HepG2 (cell line): ENCODE measurements around the gene RPL5. TPM values are rescaled to one million over a fixed set of nuclear protein-coding genes. Genes with fewer than 3 reads are reported as not detected.
A peak's percentile ranks its signal among the peaks of the same experiment; 100 is the strongest.

Experiments used
- ADNP ChIP-seq: sonication (generic); formaldehyde crosslinking; IDR thresholded peaks from 2 replicates; pipeline ENCODE4 v1.4.0; 2020; ENCODE audit warnings: missing genetic modification reagents
- HNF4A ChIP-seq: sonication (generic); formaldehyde crosslinking; IDR thresholded peaks from 2 replicates; pipeline ENCODE4 v1.4.0; 2020; ENCODE audit warnings: missing genetic modification reagents
- MAF1 ChIP-seq: sonication (generic); formaldehyde crosslinking; IDR thresholded peaks from 2 replicates; pipeline ENCODE4 v1.5.0; 2020; ENCODE audit warnings: missing genetic modification reagents, borderline replicate concordance
- NFE2L2 ChIP-seq: fragments of 150-350 bp; IDR thresholded peaks from 2 replicates; pipeline ENCODE4 v1.6.1; 2014; ENCODE audit warnings: low read length
- SSRP1 ChIP-seq: IDR thresholded peaks from 2 replicates; pipeline ENCODE4 v1.6.1; 2016; ENCODE audit warnings: control low read depth
- XRCC5 ChIP-seq: fragments of 200-400 bp; formaldehyde crosslinking; optimal IDR thresholded peaks from 2 replicates; pipeline ENCODE3; 2017; ENCODE audit warnings: mild to moderate bottlenecking, low read length
- ZNF260 ChIP-seq: sonication (generic); formaldehyde crosslinking; IDR thresholded peaks from 2 replicates; pipeline ENCODE4 v1.4.0; 2020; ENCODE audit warnings: missing genetic modification reagents, low read depth, mild to moderate bottlenecking, borderline replicate concordance
- ZNF33A ChIP-seq: sonication (generic); formaldehyde crosslinking; IDR thresholded peaks from 2 replicates; pipeline ENCODE4 v1.5.1; 2020; ENCODE audit warnings: missing genetic modification reagents, mild to moderate bottlenecking, moderate library complexity, borderline replicate concordance
- ZNF460 ChIP-seq: sonication (generic); formaldehyde crosslinking; IDR thresholded peaks from 2 replicates; pipeline ENCODE4 v1.5.1; 2020; ENCODE audit warnings: missing genetic modification reagents, mild to moderate bottlenecking, borderline replicate concordance
- ZNF792 ChIP-seq: IDR thresholded peaks from 2 replicates; pipeline ENCODE4 v1.6.1; 2016
- polyA plus RNA-seq, 8 experiments: library from polyadenylated mRNA; depleted of rRNA in 3 of 8; stranded (reverse) in 7 of 8; unstranded in 1 of 8; fragments of >200 nt; fragmentation: Illumina TruSeq in 4 of 8; extraction: Trizol in 4 of 8; gene quantifications; 2 replicates each; pipeline versions ENCODE4 v1.2.1 to v1.2.3, GENCODE V29; 2011 to 2016; ENCODE audit warnings: low read depth in 4 of 8, missing spikeins in 1 of 8, mixed read lengths in 1 of 8; ENCODE audit not compliant: insufficient read depth in 1 of 8
- total RNA-seq, 5 experiments: library from RNA; depleted of rRNA; stranded (reverse); fragments of >200 nt; fragmentation: Illumina TruSeq; extraction: Trizol; gene quantifications; 2 replicates each; pipeline ENCODE4 v1.2.3, GENCODE V29; 2016; ENCODE audit warnings: low read depth in 1 of 5
- TF ChIP-seq, protein P1 (sequence below): sonication (generic); formaldehyde crosslinking; IDR thresholded peaks from 2 replicates; pipeline ENCODE4 v1.8.0; 2022; ENCODE audit warnings: mild to moderate bottlenecking, missing genetic modification reagents, borderline replicate concordance
- TF ChIP-seq, protein P2 (sequence below): sonication (generic); formaldehyde crosslinking; IDR thresholded peaks from 2 replicates; pipeline ENCODE4 v1.5.0; 2020; ENCODE audit warnings: mild to moderate bottlenecking, missing genetic modification reagents, moderate library complexity
- TF ChIP-seq, protein P3 (sequence below): sonication (generic); formaldehyde crosslinking; IDR thresholded peaks from 2 replicates; pipeline ENCODE4 v1.5.0; 2020; ENCODE audit warnings: mild to moderate bottlenecking, missing genetic modification reagents, borderline replicate concordance

Gene RPL5
- total and polyA plus RNA-seq, 2 of the 13 experiments (the other 11 are each of a cell fraction or from before 2014, with no cell fraction given), result 2,304 to 2,520 TPM

DNA sequence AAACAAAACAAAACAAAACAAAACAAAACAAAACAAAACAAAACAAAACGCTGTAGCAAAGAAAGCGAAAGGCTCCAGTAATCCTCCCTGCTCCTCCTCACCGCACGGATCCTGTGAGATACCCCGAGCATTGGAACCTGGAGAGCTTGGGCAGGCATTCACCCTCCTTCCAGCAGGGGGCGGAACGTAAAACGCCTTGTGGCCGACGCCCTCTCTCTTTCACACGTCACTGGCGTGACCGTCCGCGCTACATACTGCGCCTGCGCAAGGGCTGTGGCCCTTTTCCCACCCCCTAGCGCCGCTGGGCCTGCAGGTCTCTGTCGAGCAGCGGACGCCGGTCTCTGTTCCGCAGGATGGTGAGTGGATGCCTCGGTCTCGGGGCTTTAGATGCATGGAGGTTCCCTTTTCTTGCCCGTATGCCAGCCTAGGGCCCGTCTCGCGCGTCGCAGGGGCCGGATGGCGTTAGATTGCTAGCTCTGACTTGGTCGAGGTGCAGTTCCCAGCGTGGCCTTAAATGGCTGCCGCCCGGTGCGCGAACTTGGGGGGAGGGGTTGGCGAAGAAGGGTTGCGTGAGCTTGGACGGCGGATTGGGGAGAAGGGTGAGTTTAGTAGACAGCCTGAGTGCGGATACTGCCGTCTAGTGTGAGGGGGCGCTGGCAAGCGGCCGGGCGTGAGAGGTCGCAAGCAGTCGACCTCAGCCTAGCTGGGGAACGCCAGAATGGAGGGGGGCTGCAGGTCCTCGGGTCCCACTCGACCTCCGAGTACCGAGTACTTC, at the start of gene RPL5 (continued):
- TF ChIP-seq, protein P1, sequence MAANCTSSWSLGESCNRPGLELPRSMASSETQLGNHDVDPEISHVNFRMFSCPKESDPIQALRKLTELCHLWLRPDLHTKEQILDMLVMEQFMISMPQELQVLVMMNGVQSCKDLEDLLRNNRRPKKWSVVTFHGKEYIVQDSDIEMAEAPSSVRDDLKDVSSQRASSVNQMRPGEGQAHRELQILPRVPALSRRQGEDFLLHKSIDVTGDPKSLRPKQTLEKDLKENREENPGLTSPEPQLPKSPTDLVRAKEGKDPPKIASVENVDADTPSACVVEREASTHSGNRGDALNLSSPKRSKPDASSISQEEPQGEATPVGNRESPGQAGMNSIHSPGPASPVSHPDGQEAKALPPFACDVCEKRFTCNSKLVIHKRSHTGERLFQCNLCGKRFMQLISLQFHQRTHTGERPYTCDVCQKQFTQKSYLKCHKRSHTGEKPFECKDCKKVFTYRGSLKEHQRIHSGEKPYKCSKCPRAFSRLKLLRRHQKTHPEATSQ (CRISPR knock-in tag), result peak; percentile 86; the same call in 1 of the 2 replicates
- TF ChIP-seq SSRP1, result peak; percentile 92; the same call in 1 of the 2 replicates
- TF ChIP-seq XRCC5, result peak; percentile 90
- TF ChIP-seq NFE2L2, result no peak
- TF ChIP-seq, protein P2, sequence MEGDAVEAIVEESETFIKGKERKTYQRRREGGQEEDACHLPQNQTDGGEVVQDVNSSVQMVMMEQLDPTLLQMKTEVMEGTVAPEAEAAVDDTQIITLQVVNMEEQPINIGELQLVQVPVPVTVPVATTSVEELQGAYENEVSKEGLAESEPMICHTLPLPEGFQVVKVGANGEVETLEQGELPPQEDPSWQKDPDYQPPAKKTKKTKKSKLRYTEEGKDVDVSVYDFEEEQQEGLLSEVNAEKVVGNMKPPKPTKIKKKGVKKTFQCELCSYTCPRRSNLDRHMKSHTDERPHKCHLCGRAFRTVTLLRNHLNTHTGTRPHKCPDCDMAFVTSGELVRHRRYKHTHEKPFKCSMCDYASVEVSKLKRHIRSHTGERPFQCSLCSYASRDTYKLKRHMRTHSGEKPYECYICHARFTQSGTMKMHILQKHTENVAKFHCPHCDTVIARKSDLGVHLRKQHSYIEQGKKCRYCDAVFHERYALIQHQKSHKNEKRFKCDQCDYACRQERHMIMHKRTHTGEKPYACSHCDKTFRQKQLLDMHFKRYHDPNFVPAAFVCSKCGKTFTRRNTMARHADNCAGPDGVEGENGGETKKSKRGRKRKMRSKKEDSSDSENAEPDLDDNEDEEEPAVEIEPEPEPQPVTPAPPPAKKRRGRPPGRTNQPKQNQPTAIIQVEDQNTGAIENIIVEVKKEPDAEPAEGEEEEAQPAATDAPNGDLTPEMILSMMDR (CRISPR knock-in tag), result peak; percentile 97
- peak; percentile 92 for TF ChIP-seq MAF1 (CRISPR knock-in tag)
- no peak for TF ChIP-seq ZNF33A (CRISPR knock-in tag)
- TF ChIP-seq, protein P3, sequence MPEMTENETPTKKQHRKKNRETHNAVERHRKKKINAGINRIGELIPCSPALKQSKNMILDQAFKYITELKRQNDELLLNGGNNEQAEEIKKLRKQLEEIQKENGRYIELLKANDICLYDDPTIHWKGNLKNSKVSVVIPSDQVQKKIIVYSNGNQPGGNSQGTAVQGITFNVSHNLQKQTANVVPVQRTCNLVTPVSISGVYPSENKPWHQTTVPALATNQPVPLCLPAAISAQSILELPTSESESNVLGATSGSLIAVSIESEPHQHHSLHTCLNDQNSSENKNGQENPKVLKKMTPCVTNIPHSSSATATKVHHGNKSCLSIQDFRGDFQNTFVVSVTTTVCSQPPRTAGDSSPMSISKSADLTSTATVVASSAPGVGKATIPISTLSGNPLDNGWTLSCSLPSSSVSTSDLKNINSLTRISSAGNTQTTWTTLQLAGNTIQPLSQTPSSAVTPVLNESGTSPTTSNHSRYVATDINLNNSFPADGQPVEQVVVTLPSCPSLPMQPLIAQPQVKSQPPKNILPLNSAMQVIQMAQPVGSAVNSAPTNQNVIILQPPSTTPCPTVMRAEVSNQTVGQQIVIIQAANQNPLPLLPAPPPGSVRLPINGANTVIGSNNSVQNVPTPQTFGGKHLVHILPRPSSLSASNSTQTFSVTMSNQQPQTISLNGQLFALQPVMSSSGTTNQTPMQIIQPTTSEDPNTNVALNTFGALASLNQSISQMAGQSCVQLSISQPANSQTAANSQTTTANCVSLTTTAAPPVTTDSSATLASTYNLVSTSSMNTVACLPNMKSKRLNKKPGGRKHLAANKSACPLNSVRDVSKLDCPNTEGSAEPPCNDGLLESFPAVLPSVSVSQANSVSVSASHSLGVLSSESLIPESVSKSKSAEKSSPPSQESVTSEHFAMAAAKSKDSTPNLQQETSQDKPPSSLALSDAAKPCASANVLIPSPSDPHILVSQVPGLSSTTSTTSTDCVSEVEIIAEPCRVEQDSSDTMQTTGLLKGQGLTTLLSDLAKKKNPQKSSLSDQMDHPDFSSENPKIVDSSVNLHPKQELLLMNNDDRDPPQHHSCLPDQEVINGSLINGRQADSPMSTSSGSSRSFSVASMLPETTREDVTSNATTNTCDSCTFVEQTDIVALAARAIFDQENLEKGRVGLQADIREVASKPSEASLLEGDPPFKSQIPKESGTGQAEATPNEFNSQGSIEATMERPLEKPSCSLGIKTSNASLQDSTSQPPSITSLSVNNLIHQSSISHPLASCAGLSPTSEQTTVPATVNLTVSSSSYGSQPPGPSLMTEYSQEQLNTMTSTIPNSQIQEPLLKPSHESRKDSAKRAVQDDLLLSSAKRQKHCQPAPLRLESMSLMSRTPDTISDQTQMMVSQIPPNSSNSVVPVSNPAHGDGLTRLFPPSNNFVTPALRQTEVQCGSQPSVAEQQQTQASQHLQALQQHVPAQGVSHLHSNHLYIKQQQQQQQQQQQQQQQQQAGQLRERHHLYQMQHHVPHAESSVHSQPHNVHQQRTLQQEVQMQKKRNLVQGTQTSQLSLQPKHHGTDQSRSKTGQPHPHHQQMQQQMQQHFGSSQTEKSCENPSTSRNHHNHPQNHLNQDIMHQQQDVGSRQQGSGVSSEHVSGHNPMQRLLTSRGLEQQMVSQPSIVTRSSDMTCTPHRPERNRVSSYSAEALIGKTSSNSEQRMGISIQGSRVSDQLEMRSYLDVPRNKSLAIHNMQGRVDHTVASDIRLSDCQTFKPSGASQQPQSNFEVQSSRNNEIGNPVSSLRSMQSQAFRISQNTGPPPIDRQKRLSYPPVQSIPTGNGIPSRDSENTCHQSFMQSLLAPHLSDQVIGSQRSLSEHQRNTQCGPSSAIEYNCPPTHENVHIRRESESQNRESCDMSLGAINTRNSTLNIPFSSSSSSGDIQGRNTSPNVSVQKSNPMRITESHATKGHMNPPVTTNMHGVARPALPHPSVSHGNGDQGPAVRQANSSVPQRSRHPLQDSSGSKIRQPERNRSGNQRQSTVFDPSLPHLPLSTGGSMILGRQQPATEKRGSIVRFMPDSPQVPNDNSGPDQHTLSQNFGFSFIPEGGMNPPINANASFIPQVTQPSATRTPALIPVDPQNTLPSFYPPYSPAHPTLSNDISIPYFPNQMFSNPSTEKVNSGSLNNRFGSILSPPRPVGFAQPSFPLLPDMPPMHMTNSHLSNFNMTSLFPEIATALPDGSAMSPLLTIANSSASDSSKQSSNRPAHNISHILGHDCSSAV (CRISPR knock-in tag), result no peak
- no peak for TF ChIP-seq ZNF260 (CRISPR knock-in tag)
- peak; percentile 97 for TF ChIP-seq ZNF792 (CRISPR knock-in tag)
- TF ChIP-seq HNF4A (CRISPR knock-in tag), result peak; percentile 57; the same call in 1 of the 2 replicates
- peak; percentile 62; the same call in 1 of the 2 replicates for TF ChIP-seq ZNF460 (CRISPR knock-in tag)
- TF ChIP-seq ADNP (CRISPR knock-in tag), result no peak
